Fibroblast of lung (primary cell): ENCODE data around the gene SKIC8.

Experiments used
- EZH2 ChIP-seq: IDR thresholded peaks from 2 replicates; pipeline ENCODE4 v1.5.1; 2012; ENCODE audit warnings: low read length, control low read depth, mild to moderate bottlenecking; ENCODE audit errors: missing control alignments
- TF ChIP-seq, protein P1 (sequence below), 2 donors: IDR thresholded peaks in 1 of 2; conservative IDR thresholded peaks in 1 of 2; 1 replicate in 1 of 2; 2 replicates in 1 of 2; pipeline ENCODE4 v1.5.1; 2011 to 2012; ENCODE audit warnings: low read length in 2 of 2, control low read depth in 1 of 2, inconsistent platforms in 1 of 2, low read depth in 1 of 2, mild to moderate bottlenecking in 1 of 2

GRCh38 chr15:78323693-78324092 lies 24.3 kb upstream of the SKIC8 start:
- TF ChIP-seq, protein P1, sequence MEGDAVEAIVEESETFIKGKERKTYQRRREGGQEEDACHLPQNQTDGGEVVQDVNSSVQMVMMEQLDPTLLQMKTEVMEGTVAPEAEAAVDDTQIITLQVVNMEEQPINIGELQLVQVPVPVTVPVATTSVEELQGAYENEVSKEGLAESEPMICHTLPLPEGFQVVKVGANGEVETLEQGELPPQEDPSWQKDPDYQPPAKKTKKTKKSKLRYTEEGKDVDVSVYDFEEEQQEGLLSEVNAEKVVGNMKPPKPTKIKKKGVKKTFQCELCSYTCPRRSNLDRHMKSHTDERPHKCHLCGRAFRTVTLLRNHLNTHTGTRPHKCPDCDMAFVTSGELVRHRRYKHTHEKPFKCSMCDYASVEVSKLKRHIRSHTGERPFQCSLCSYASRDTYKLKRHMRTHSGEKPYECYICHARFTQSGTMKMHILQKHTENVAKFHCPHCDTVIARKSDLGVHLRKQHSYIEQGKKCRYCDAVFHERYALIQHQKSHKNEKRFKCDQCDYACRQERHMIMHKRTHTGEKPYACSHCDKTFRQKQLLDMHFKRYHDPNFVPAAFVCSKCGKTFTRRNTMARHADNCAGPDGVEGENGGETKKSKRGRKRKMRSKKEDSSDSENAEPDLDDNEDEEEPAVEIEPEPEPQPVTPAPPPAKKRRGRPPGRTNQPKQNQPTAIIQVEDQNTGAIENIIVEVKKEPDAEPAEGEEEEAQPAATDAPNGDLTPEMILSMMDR (conservative IDR thresholded peaks at IDR 0.05 in 1 of 2, IDR thresholded peaks at IDR 0.05 in 1 of 2; ENCODE audit: low read depth in 1 of 2, low read length in 2 of 2), result no peak
- TF ChIP-seq EZH2, result no peak
